CD4-positive, alpha-beta T cell (primary cell): ENCODE results near the gene SLC1A7. TPM values are rescaled to one million over a fixed set of nuclear protein-coding genes. Genes with fewer than 3 reads are reported as not detected.

ENCODE experiments used
- ATAC-seq: fragments of 200-7000 bp; cut with Tn5 transposase; one replicate; pipeline ENCODE4 v1.10.0; 2022; ENCODE audit warnings: mild to moderate bottlenecking; ENCODE audit not compliant: poor library complexity
- CTCF ChIA-PET: fragments of 350-600 bp; sonication (Branson Sonifier 250); formaldehyde crosslinking; loops from one replicate; lab custom pipeline; 2021; ENCODE audit warnings: antibody characterized with exemption, inconsistent platforms; lab: Charles Lee
- POLR2A ChIA-PET: fragments of 350-600 bp; sonication (Branson Sonifier 250); formaldehyde crosslinking; loops from one replicate; lab custom pipeline; 2021; ENCODE audit warnings: antibody characterized with exemption, inconsistent platforms; lab: Charles Lee
- DNase-seq, 14 experiments: peaks; one replicate each; pipeline ENCODE4 v3.0.0-alpha.2; 2013 to 2020; ENCODE audit warnings: mixed read lengths in 2 of 14
- H3K27ac ChIP-seq, 2 donors: one replicate each; pipeline versions ENCODE4 v1.5.1 to v1.7.0; 2013; ENCODE audit warnings: low read length in 2 of 2, low read depth in 1 of 2, mild to moderate bottlenecking in 1 of 2
- H3K27me3 ChIP-seq, 2 experiments: 1 replicate in 1 of 2; 2 replicates in 1 of 2; pipeline versions ENCODE4 v1.6.1 to v1.7.0; 2013; ENCODE audit warnings: low read length in 2 of 2, control low read depth in 1 of 2, mild to moderate bottlenecking in 1 of 2, moderate library complexity in 1 of 2; ENCODE audit not compliant: insufficient read depth in 2 of 2, control insufficient read depth in 1 of 2
- H3K36me3 ChIP-seq: one replicate; pipeline ENCODE4 v1.6.1; 2013; ENCODE audit warnings: low read length, control low read depth; ENCODE audit not compliant: insufficient read depth
- H3K4me1 ChIP-seq: one replicate; pipeline ENCODE4 v1.6.1; 2013; ENCODE audit warnings: low read length, control low read depth; ENCODE audit not compliant: insufficient read depth
- H3K4me3 ChIP-seq: one replicate; pipeline ENCODE4 v1.5.1; 2013; ENCODE audit warnings: mild to moderate bottlenecking, low read length, moderate library complexity
- H3K9me3 ChIP-seq, 2 experiments: 1 replicate in 1 of 2; 2 replicates in 1 of 2; pipeline versions ENCODE4 v1.6.1 to v1.7.0; 2013; ENCODE audit warnings: low read length in 2 of 2, mild to moderate bottlenecking in 2 of 2, control low read depth in 1 of 2, moderate library complexity in 1 of 2; ENCODE audit not compliant: control insufficient read depth in 1 of 2, insufficient read depth in 1 of 2
- H3K27ac Mint-ChIP-seq: one replicate; pipeline ENCODE4 v1.8.0; 2020; ENCODE audit warnings: mixed read lengths
- H3K27me3 Mint-ChIP-seq: one replicate; pipeline ENCODE4 v1.8.0; 2021; ENCODE audit warnings: mixed read lengths
- H3K36me3 Mint-ChIP-seq: one replicate; pipeline ENCODE4 v1.8.0; 2021; ENCODE audit warnings: low read depth, mixed read lengths
- H3K4me1 Mint-ChIP-seq: one replicate; pipeline ENCODE4 v1.8.0; 2021; ENCODE audit warnings: low read depth, mixed read lengths
- H3K4me3 Mint-ChIP-seq: one replicate; pipeline ENCODE4 v1.8.0; 2020; ENCODE audit warnings: mild to moderate bottlenecking, mixed read lengths
- H3K9me3 Mint-ChIP-seq: one replicate; pipeline ENCODE4 v1.8.0; 2020; ENCODE audit warnings: mixed read lengths
- intact Hi-C, 2 experiments: fragments of 100-400 bp; cut with DNase I in 1 of 2; cut with micrococcal nuclease in 1 of 2; formaldehyde crosslinking; loops; one replicate each; pipeline versions ENCODE4 v1.15.1 to v1.9.0; 2023 to 2025; cut with DNase I, micrococcal nuclease
- total RNA-seq, 174 experiments: library from RNA in 2 of 174; stranded (reverse) in 2 of 174; gene quantifications; one replicate each; pipeline ENCODE4 v1.2.3 and lab custom pipeline; 2021 to 2026
- TF ChIP-seq, protein P1 (sequence below): fragments of 200-600 bp; IDR thresholded peaks from one replicate; pipeline ENCODE4 v1.8.0; 2022; ENCODE audit warnings: antibody characterized with exemption, mild to moderate bottlenecking

The SLC1A7 gene
- total RNA-seq, 2 experiments from 2014 or later = not detected

DNA sequence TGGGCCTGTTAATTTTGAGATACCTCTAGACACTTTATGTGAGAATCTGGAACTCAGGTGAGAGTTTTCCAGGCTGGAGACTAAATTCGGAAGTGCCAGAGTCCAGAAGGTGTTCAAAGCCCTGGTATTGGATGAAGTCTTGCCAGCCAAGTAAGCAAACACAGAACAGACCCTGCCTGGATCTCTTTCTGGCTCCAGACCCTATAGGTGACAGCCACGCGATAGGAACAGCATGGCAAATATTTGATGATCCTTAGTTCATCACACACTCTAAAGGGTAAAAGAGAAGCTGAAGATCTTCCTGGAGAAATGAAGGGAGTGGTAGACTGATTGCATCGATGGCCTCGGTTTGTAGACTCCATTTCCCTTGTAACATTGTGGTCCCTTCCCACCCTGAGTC lies 30.7 kb downstream of the SLC1A7 start:
- DNase-seq (no peak), ATAC-seq (no peak)
- Mint-ChIP-seq H3K27me3 (no peaks in the 10 kb centered on the region), H3K9me3 (peaks cover 2% of the 10 kb centered on the region), H3K36me3 (no peaks in the 10 kb centered on the region), H3K4me1 (peaks cover 16% of the 10 kb centered on the region), H3K4me3 (no peak overlapping the region), H3K27ac (no peak overlapping the region)
- no peaks in the 10 kb centered on the region for H3K36me3 ChIP-seq
- peaks cover 0 to 5% of the 10 kb centered on the region in 2 experiments for H3K9me3 ChIP-seq
- H3K27me3 ChIP-seq = no peaks in the 10 kb centered on the region
- H3K4me1 ChIP-seq = peaks cover 9% of the 10 kb centered on the region
- no peak overlapping the region for H3K27ac ChIP-seq
- TF ChIP-seq, protein P1, sequence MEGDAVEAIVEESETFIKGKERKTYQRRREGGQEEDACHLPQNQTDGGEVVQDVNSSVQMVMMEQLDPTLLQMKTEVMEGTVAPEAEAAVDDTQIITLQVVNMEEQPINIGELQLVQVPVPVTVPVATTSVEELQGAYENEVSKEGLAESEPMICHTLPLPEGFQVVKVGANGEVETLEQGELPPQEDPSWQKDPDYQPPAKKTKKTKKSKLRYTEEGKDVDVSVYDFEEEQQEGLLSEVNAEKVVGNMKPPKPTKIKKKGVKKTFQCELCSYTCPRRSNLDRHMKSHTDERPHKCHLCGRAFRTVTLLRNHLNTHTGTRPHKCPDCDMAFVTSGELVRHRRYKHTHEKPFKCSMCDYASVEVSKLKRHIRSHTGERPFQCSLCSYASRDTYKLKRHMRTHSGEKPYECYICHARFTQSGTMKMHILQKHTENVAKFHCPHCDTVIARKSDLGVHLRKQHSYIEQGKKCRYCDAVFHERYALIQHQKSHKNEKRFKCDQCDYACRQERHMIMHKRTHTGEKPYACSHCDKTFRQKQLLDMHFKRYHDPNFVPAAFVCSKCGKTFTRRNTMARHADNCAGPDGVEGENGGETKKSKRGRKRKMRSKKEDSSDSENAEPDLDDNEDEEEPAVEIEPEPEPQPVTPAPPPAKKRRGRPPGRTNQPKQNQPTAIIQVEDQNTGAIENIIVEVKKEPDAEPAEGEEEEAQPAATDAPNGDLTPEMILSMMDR = no peak
- CTCF ChIA-PET = no interaction called here
- POLR2A ChIA-PET = no interaction called here
- H3K4me3 ChIP-seq = no peak overlapping the region
- intact Hi-C loops = no loop called here

DNA sequence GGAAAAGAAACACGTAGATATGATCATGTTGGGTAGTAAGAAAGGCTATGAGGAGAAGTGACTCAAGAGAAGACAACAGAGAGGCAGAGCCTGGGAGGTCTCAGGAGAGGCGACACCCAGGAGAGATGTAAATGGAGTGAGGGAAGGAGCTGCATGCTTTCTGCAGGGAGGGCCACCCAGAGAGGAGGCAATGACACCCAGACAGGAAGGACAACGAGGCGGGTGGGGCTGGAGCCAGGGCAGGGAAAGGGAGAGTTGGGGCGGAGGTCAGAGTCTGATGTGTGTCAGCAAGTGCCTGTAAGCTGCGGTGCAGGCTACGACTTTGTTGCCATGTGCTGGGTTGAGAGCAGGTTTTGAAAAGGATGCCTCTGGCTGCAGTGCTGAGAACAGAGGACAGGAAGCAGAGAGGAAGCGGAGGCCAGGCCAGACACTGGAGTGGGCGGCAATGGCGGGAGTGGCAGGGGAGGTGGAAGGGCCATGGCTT lies 31.3 kb downstream of the SLC1A7 start:
- Mint-ChIP-seq H3K27me3 (no peaks in the 10 kb centered on the region), H3K36me3 (no peaks in the 10 kb centered on the region), H3K9me3 (peaks cover 2% of the 10 kb centered on the region), H3K4me1 (peaks cover 16% of the 10 kb centered on the region), H3K4me3 (no peak overlapping the region), H3K27ac (no peak overlapping the region)
- Histone ChIP-seq H3K36me3 (no peaks in the 10 kb centered on the region), H3K27me3 (no peaks in the 10 kb centered on the region), H3K9me3 (peaks cover 0 to 5% of the 10 kb centered on the region in 2 experiments), H3K4me1 (peaks cover 9% of the 10 kb centered on the region), H3K4me3 (no peak overlapping the region), H3K27ac (no peak overlapping the region)
- ChIA-PET POLR2A (no interaction called here), CTCF (no interaction called here)
- intact Hi-C loops = no loop called here
- DNase-seq (no peak), ATAC-seq (no peak)
- TF ChIP-seq, protein P1 = no peak

DNA sequence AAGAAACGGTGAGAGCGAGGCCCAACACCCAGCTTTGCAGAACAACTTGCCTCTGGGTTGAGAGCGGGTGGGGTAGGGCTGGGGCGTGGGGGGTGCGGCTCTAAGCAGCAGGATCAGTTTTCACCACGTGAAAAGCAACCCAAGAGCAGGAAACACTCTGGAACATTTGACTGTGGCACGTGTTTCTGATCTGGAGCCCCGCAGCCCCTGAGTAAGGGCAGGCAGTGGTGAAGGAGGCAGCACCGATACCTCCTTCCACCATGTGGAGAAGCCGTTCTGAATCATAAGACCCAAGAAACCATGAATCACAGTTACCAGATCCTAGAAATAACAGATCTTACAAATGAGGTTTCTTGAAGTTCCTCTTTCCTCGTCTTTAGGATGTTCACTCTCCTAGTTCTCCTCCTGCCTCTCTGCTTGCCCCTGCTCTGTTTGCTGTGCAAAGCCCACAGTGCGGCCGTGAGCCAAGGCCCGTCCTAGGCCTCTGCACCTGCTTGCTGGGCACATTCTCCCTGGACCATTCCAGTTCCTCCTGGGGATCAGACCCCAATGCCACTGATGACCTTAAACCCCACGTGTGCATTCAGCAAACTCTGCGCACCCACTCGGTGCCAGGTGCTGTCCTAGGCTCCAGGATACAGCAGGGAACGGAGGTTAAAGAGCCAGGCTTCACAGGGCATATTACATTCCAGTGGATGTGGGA lies 31.9 kb downstream of the SLC1A7 start:
- no peak overlapping the region for H3K27ac ChIP-seq
- ChIA-PET POLR2A (no interaction called here), CTCF (no interaction called here)
- intact Hi-C loops = no loop called here
- Mint-ChIP-seq H3K27ac (no peak overlapping the region), H3K9me3 (peaks cover 2% of the 10 kb centered on the region), H3K27me3 (no peaks in the 10 kb centered on the region), H3K4me3 (no peak overlapping the region), H3K4me1 (peaks cover 16% of the 10 kb centered on the region), H3K36me3 (no peaks in the 10 kb centered on the region)
- ATAC-seq = no peak
- no peaks in the 10 kb centered on the region for H3K27me3 ChIP-seq
- peak in 2 of 14 experiments; percentile 23 to 38 for DNase-seq
- H3K4me3 ChIP-seq = no peak overlapping the region
- peaks cover 0 to 5% of the 10 kb centered on the region in 2 experiments for H3K9me3 ChIP-seq
- peaks cover 9% of the 10 kb centered on the region for H3K4me1 ChIP-seq
- no peaks in the 10 kb centered on the region for H3K36me3 ChIP-seq
- TF ChIP-seq, protein P1 = no peak
